GM19238 (cell line): ENCODE measurements around the gene OSBPL10.

Source experiments
- DNase-seq: peaks from one replicate; pipeline ENCODE4 v3.0.0; 2011; ENCODE audit warnings: low spot score; ENCODE audit not compliant: insufficient read length

OSBPL10 gene

GRCh38 chr3:31748281-31748932, 232.7 kb downstream of the OSBPL10 start:
- DNase-seq = no peak

GRCh38 chr3:31747785-31748184, 233.3 kb downstream of the OSBPL10 start:
- DNase-seq = no peak

GRCh38 chr3:31744913-31745312, 236.1 kb downstream of the OSBPL10 start:
- no peak for DNase-seq

- DNase-seq = no peak
These were observed 237.6 kb downstream of the OSBPL10 start for GRCh38 chr3:31743331-31744089.

- DNase-seq = no peak
These were observed 240.7 kb downstream of the OSBPL10 start for GRCh38 chr3:31740397-31740796.

GRCh38 chr3:31738412-31738811, 242.7 kb downstream of the OSBPL10 start:
- DNase-seq = no peak

GRCh38 chr3:31735667-31736066, 245.4 kb downstream of the OSBPL10 start:
- DNase-seq = no peak

GRCh38 chr3:31733234-31733667, 247.8 kb downstream of the OSBPL10 start:
- DNase-seq = no peak

- no peak for DNase-seq
These were observed 248.5 kb downstream of the OSBPL10 start for GRCh38 chr3:31732548-31732947.

GRCh38 chr3:31729573-31729972, 251.5 kb downstream of the OSBPL10 start:
- DNase-seq = no peak

- DNase-seq = no peak
These were observed 252.0 kb downstream of the OSBPL10 start for GRCh38 chr3:31729082-31729481.

- no peak for DNase-seq
These were observed 252.7 kb downstream of the OSBPL10 start for GRCh38 chr3:31728403-31728802.

GRCh38 chr3:31725976-31726375, 255.1 kb downstream of the OSBPL10 start:
- no peak for DNase-seq

- DNase-seq = no peak
These were observed 255.5 kb downstream of the OSBPL10 start for GRCh38 chr3:31725568-31725967.

- DNase-seq = no peak
These were observed 256.4 kb downstream of the OSBPL10 start for GRCh38 chr3:31724651-31725050.

- no peak for DNase-seq
These were observed 256.9 kb downstream of the OSBPL10 start for GRCh38 chr3:31724116-31724515.

- no peak for DNase-seq
These were observed 257.4 kb downstream of the OSBPL10 start for GRCh38 chr3:31723701-31724100.

- no peak for DNase-seq
These were observed 259.4 kb downstream of the OSBPL10 start for GRCh38 chr3:31721676-31722075.

GRCh38 chr3:31714495-31715280, 266.4 kb downstream of the OSBPL10 start:
- no peak for DNase-seq

GRCh38 chr3:31713816-31714215, 267.2 kb downstream of the OSBPL10 start:
- no peak for DNase-seq

GRCh38 chr3:31710123-31710803, 270.8 kb downstream of the OSBPL10 start:
- no peak for DNase-seq

- no peak for DNase-seq
These were observed 271.5 kb downstream of the OSBPL10 start for GRCh38 chr3:31709526-31709925.
